ENCODE data around the gene SCFD2.

The SCFD2 gene

GRCh38 chr4:52876069-52876468 lies 489.8 kb downstream of the SCFD2 start:
- H3K4me3 ChIP-seq (ENCODE audit: control insufficient read depth, low read depth, low read length): no peak overlapping the region
- no peak for TF ChIP-seq CTCF (conservative IDR thresholded peaks at IDR 0.05; ENCODE audit: control insufficient read depth, insufficient read depth, low read depth, low read length)
- no peak for DNase-seq (ENCODE audit: low read depth)

DNA sequence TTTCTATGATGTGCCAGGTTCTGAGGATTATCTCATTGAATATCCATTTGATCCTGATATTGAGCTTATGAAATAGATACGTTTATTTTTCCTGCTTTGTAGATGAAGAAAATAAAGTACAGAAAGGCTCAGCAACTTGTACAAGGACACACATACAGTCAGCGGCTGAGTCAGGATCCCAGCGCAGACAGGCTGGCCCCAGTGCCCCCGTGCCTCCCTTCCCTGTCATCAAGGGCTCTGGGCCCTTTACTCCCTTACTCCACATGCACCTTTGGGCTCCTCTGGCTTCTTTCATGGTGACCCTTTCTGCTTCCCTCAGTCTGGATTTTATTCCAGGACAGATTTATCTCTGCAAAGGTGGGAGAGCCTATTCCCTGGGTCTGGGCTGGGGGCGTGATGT lies 490.9 kb downstream of the SCFD2 start:
- no peak overlapping the region for H3K4me3 ChIP-seq (ENCODE audit: control insufficient read depth, low read depth, low read length)
- DNase-seq (ENCODE audit: low read depth): no peak
- no peak for TF ChIP-seq CTCF (conservative IDR thresholded peaks at IDR 0.05; ENCODE audit: control insufficient read depth, insufficient read depth, low read depth, low read length)

DNA sequence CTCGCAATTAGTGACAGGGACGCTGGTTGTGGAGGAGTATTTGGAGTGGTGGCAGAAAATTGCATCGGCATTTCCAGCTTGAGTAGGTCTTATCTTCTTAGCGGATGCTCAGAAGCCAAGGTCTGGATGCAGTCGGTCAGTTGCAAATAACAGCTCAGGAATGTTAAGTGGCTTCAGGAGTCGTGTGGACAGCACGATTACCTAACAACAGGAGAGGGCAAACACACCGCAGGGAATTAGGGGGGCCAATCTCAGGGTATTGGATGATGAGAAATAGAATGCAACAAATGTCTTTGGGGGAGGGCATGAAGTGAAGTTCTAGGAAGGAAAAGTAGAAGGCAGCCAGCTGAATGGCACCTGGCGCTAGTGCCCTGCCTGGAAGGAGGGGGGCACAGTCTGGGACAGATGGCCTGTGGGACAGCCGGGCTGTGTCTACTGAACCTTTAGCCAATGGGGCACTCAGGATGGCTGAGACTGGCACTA lies 492.0 kb downstream of the SCFD2 start:
- TF ChIP-seq CTCF (conservative IDR thresholded peaks at IDR 0.05; ENCODE audit: control insufficient read depth, insufficient read depth, low read depth, low read length): no peak
- no peak for DNase-seq (ENCODE audit: low read depth)
- H3K4me3 ChIP-seq (ENCODE audit: control insufficient read depth, low read depth, low read length): no peak overlapping the region

DNA sequence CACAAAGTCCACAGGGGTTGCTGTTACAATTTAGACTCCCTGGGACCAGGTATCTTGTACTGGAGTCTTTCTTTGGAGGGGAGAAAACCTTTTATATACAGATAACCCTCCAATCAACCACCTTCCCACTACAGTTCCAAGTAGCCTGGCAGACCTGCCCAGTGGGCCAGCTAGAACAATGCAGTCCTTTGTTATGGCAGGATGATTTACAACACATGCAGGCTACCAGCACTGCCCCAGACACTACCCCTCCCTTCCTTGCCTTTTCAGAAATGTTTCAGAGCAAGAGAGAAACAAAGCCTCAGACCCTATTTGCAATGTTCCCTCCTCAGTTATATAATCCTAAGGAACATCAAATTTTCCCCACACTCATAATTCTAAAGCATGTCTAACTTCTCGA lies 492.7 kb downstream of the SCFD2 start:
- TF ChIP-seq CTCF (conservative IDR thresholded peaks at IDR 0.05; ENCODE audit: control insufficient read depth, insufficient read depth, low read depth, low read length): no peak
- no peak for DNase-seq (ENCODE audit: low read depth)
- no peak overlapping the region for H3K4me3 ChIP-seq (ENCODE audit: control insufficient read depth, low read depth, low read length)

- no peak overlapping the region for H3K4me3 ChIP-seq (ENCODE audit: control insufficient read depth, low read depth, low read length)
- TF ChIP-seq CTCF (conservative IDR thresholded peaks at IDR 0.05; ENCODE audit: control insufficient read depth, insufficient read depth, low read depth, low read length): no peak
- DNase-seq (ENCODE audit: low read depth): no peak
Observed at GRCh38 chr4:52870225-52870624, 495.6 kb downstream of the SCFD2 start.

GRCh38 chr4:52869656-52870055 lies 496.2 kb downstream of the SCFD2 start:
- no peak overlapping the region for H3K4me3 ChIP-seq (ENCODE audit: control insufficient read depth, low read depth, low read length)
- TF ChIP-seq CTCF (conservative IDR thresholded peaks at IDR 0.05; ENCODE audit: control insufficient read depth, insufficient read depth, low read depth, low read length): no peak
- DNase-seq (ENCODE audit: low read depth): no peak

DNA sequence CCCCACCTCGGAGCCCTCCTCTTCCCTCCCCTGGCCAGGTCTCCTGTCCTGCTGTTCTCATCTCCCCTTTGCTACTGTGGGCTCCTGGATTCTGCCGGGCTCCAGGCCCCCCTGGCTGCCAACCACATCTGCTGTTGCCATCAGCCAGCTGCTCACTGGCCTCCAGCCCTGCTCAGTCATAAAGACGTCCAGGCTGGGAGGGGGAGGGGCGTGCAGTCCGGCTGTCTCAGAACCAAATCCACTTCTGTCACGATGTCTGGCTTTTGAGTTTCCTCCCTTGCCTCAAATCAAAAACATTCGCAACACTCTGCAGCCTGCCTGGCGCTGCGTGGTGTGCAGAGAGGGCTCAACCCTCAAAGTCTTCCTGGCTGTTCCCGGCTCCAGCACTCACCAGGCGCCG lies 496.7 kb downstream of the SCFD2 start:
- no peak overlapping the region for H3K4me3 ChIP-seq (ENCODE audit: control insufficient read depth, low read depth, low read length)
- no peak for TF ChIP-seq CTCF (conservative IDR thresholded peaks at IDR 0.05; ENCODE audit: control insufficient read depth, insufficient read depth, low read depth, low read length)
- DNase-seq (ENCODE audit: low read depth): peak; percentile 59

Data from fibroblast of mammary gland (primary cell).